ENCODE results near the gene TLR9. TPM values are rescaled to one million over a fixed set of nuclear protein-coding genes. Genes with fewer than 3 reads are reported as not detected.

TLR9 gene
- polyA plus RNA-seq, 3 donors from 2014 or later = not detected

- Mint-ChIP-seq H3K36me3 (peaks cover 0 to 3% (median 0%) of the 10 kb centered on the region in 3 donors), H3K27ac (peak overlapping the region in 4 of 6 donors; percentile 23 to 65 (median 48)), H3K9me3 (no peaks in the 10 kb centered on the region), H3K27me3 (ENCODE audit: low read depth in 3 of 3) (peaks cover 0 to 1% (median 0%) of the 10 kb centered on the region in 3 donors), H3K4me1 (peaks cover 0 to 2% of the 10 kb centered on the region in 2 donors), H3K4me3 (no peak overlapping the region)
- no peak for DNase-seq
Observed at GRCh38 chr3:52226229-52226817, 878 bp upstream of the TLR9 start.

DNA sequence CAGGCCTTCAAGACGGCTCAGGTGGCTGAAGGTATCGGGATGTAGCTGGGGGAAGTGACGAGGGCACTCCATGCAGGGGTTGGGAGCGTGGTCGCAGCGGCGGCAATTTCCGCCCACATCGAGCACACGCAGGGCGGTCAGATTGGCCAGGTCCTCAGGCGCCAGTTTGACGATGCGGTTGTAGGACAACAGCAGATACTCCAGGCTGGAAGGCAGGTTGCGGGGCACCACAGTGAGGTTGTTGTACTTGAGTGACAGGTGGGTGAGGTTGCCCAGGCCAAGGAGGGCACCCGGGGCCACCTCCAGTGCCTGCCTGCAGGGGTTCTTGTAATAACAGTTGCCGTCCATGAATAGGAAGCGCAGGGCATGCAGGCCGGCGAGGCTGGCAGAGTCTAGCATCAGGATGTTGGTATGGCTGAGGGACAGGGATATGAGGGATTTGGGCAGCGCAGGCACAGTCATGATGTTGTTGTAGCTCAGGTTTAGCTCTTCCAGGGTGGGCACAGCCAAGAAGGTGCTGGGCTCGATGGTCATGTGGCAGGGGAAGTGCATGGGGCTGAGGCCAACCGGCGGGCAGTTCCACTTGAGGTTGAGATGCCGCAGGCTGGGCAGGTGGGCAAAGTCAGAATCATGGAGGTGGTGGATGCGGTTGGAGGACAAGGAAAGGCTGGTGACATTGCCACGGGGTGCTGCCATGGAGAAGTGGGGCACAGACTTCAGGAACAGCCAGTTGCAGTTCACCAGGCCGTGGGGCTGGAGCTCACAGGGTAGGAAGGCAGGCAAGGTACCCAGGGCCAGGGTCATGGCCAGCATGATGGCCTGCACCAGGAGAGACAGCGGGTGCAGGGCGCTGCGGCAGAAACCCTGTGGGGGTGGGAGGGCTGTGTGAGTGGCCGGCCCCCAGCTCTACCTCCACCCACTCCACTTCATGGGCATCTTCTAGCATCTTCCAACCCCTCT, 1.7 kb downstream of the TLR9 start:
- Mint-ChIP-seq H3K9me3 (no peaks in the 10 kb centered on the region), H3K4me3 (no peak overlapping the region), H3K27ac (peak overlapping the region in 1 of 6 donors; percentile 11), H3K4me1 (peaks cover 15 to 20% of the 10 kb centered on the region in 2 donors), H3K36me3 (peaks cover 0 to 3% (median 0%) of the 10 kb centered on the region in 3 donors), H3K27me3 (ENCODE audit: low read depth in 3 of 3) (peaks cover 0 to 2% (median 1%) of the 10 kb centered on the region in 3 donors)
- no peak for DNase-seq

DNA sequence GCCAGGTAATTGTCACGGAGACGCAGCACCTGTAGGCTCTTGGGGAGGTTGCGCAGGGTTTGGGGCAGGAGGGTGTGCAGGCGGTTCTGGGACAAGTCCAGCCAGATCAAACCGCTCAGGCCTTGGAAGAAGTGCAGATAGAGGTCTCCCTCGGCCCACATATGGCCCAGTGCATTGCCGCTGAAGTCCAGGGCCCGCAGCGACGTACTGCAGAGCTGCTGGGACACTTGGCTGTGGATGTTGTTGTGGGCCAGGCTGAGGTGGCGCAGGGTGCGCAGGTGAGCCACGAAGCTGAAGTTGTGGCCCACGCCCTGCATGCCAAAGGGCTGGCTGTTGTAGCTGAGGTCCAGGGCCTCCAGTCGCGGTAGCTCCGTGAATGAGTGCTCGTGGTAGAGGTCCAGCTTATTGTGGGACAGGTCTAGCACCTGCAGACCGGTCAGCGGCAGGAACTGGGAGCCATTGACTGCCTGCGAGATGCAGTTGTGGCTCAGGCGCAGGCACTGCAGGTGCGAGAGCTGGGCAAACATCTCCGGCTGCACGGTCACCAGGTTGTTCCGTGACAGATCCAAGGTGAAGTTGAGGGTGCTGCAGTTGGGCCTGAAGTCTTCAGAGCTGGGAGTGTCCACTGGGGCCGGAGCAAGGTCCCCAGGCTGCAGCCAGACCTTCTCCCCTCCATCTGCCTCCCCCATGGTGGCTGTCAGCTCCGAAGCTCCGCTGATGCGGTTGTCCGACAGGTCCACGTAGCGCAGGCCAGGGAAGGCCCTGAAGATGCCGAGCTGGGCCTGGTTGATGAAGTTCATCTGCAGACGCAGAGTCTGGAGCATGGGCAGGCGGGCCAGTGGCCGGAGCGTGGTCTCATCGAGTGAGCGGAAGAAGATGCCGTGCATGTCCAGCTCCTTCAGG, 2.9 kb downstream of the TLR9 start:
- H3K27me3 Mint-ChIP-seq (ENCODE audit: low read depth in 3 of 3) = peaks cover 0 to 2% (median 1%) of the 10 kb centered on the region in 3 donors
- no peaks in the 10 kb centered on the region for H3K36me3 Mint-ChIP-seq
- H3K4me1 Mint-ChIP-seq = peaks cover 26 to 31% of the 10 kb centered on the region in 2 donors
- H3K4me3 Mint-ChIP-seq = no peak overlapping the region
- H3K27ac Mint-ChIP-seq = no peak overlapping the region
- no peaks in the 10 kb centered on the region for H3K9me3 Mint-ChIP-seq
- no peak for DNase-seq

- no peak for DNase-seq
- Mint-ChIP-seq H3K27ac (no peak overlapping the region), H3K27me3 (ENCODE audit: low read depth in 3 of 3) (peaks cover 0 to 5% (median 1%) of the 10 kb centered on the region in 3 donors), H3K9me3 (no peaks in the 10 kb centered on the region), H3K4me1 (peaks cover 35 to 39% of the 10 kb centered on the region in 2 donors), H3K36me3 (peaks cover 0 to 4% (median 3%) of the 10 kb centered on the region in 3 donors), H3K4me3 (no peak overlapping the region)
Observed at GRCh38 chr3:52221563-52222318, 3.7 kb downstream of the TLR9 start.

DNA sequence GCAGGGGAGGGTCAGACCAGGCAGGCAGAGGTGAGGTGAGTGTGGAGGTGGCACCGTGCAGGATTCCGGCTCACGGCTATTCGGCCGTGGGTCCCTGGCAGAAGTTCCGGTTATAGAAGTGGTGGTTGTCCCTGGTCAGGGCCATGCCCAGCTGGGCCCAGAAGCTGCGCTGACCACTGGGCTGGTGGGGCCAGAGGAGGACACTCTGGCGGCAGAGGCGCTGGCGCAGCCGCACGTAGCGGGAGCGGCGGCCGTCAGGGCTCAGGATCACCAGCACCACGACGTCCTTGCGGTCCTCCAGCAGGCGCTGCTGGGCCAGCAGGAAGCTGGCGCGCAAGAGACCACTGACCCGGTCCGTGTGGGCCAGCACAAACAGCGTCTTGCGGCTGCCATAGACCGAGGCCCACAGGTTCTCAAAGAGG, 4.3 kb downstream of the TLR9 start:
- no peak overlapping the region for H3K27ac Mint-ChIP-seq
- peaks cover 0 to 7% (median 4%) of the 10 kb centered on the region in 3 donors for H3K36me3 Mint-ChIP-seq
- no peaks in the 10 kb centered on the region for H3K9me3 Mint-ChIP-seq
- DNase-seq = no peak
- peaks cover 39 to 43% of the 10 kb centered on the region in 2 donors for H3K4me1 Mint-ChIP-seq
- peaks cover 0 to 5% (median 1%) of the 10 kb centered on the region in 3 donors for H3K27me3 Mint-ChIP-seq (ENCODE audit: low read depth in 3 of 3)
- no peak overlapping the region for H3K4me3 Mint-ChIP-seq

GRCh38 chr3:52220380-52221026, 4.9 kb downstream of the TLR9 start:
- Mint-ChIP-seq H3K36me3 (peaks cover 2 to 9% (median 6%) of the 10 kb centered on the region in 3 donors), H3K27me3 (ENCODE audit: low read depth in 3 of 3) (peaks cover 0 to 5% (median 1%) of the 10 kb centered on the region in 3 donors), H3K4me1 (peaks cover 39 to 43% of the 10 kb centered on the region in 2 donors), H3K9me3 (no peaks in the 10 kb centered on the region), H3K27ac (peak overlapping the region in 3 of 6 donors; percentile 24 to 56 (median 40)), H3K4me3 (peak overlapping the region in 3 of 5 donors; percentile 27 to 38 (median 33))
- peak; percentile 71 to 78 (median 76) for DNase-seq

DNA sequence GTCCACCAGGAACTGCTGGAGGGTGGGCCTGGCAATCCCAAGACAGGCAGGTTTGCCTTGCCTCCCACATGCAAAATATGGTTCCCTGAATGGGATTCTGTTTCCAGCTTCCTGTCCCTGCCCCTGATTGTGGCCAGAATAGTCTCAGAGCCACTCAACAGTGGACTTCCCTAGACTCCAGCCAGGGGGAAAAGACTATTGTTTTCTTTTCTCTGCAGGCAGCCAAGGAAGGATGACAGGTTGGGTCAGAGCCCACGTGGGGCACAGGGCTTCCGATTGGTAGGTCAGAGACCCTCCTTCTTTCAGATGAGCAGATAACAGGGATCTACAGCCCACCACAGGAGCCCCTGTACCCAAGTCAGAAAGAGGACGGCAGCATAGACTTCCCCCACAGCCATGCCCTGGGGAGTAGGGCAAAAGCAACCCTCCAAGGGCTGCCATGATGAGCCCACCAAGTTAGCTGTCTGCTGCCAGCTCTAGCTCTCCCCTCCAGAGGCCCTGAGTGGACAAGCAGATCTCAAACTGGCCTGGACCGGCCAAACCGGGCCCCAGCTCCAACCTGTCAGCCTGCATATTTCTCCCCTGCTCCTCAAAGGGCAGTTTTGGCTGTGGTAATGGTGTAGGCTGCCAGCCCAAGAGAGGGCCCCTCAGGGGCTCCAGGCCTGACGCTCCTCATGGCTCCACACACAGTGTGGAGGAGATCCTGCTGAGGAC, 6.4 kb downstream of the TLR9 start:
- Mint-ChIP-seq H3K27ac (peak overlapping the region; percentile 20 to 79 (median 73)), H3K36me3 (peaks cover 11 to 18% (median 14%) of the 10 kb centered on the region in 3 donors), H3K4me3 (peak overlapping the region; percentile 74 to 82 (median 80)), H3K4me1 (peaks cover 39 to 43% of the 10 kb centered on the region in 2 donors), H3K9me3 (no peaks in the 10 kb centered on the region), H3K27me3 (ENCODE audit: low read depth in 3 of 3) (peaks cover 0 to 5% (median 1%) of the 10 kb centered on the region in 3 donors)
- DNase-seq = no peak

DNA sequence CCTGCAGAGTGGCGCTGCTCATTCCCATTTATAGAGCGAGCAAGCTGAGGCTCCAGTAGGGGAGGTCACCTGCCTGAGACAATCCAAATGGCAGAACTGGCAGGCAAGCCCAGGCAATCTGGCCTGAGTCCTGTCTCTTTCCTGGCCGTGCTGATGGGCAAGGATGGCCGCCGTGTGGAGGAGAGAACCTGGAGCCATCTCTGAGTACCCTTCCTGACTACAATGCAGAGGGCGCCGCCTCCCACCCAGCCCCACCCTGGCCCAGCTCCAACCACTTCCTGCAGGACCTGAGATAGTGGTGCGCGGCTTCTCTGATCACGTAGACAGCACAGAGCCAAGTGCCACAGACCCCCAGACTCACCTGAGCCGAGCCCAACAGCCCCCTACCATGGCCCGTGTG, 7.0 kb downstream of the TLR9 start:
- Mint-ChIP-seq H3K4me1 (peaks cover 39 to 43% of the 10 kb centered on the region in 2 donors), H3K9me3 (no peaks in the 10 kb centered on the region), H3K4me3 (peak overlapping the region; percentile 74 to 82 (median 80)), H3K27me3 (ENCODE audit: low read depth in 3 of 3) (peaks cover 0 to 5% (median 0%) of the 10 kb centered on the region in 3 donors), H3K27ac (peak overlapping the region; percentile 39 to 90 (median 75)), H3K36me3 (peaks cover 15 to 21% (median 20%) of the 10 kb centered on the region in 3 donors)
- DNase-seq = peak; percentile 24 to 38 (median 24)

GRCh38 chr3:52218026-52218425, 7.4 kb downstream of the TLR9 start:
- peaks cover 39 to 43% of the 10 kb centered on the region in 2 donors for H3K4me1 Mint-ChIP-seq
- peak overlapping the region; percentile 39 to 90 (median 75) for H3K27ac Mint-ChIP-seq
- peaks cover 0 to 5% (median 0%) of the 10 kb centered on the region in 3 donors for H3K27me3 Mint-ChIP-seq (ENCODE audit: low read depth in 3 of 3)
- H3K4me3 Mint-ChIP-seq = peak overlapping the region; percentile 74 to 82 (median 80)
- H3K9me3 Mint-ChIP-seq = no peaks in the 10 kb centered on the region
- DNase-seq = no peak
- H3K36me3 Mint-ChIP-seq = peaks cover 18 to 24% (median 22%) of the 10 kb centered on the region in 3 donors

DNA sequence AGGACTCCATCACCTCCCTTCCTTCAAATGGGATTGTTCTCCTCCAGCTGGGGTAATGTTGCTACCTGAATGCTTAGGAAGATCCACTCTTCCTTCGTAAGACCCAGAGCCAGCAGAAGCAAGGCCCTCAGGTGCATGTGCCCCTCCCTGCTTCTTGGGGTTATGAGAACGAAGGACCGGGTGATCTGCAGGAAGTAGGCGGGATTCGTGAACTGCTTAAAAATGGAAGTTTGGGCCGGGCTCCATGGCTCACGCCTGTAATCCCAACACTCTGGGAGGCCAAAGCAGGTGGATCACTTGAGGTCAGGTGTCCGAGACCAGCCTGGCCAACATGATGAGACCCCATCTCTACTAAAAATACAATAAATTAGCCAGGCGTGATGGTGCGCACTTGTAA, 8.0 kb downstream of the TLR9 start:
- Mint-ChIP-seq H3K27ac (peak overlapping the region; percentile 69 to 90 (median 76)), H3K4me3 (peak overlapping the region; percentile 74 to 82 (median 80)), H3K9me3 (no peaks in the 10 kb centered on the region), H3K27me3 (ENCODE audit: low read depth in 3 of 3) (peaks cover 0 to 5% (median 0%) of the 10 kb centered on the region in 3 donors), H3K36me3 (peaks cover 21 to 27% (median 27%) of the 10 kb centered on the region in 3 donors), H3K4me1 (peaks cover 39 to 43% of the 10 kb centered on the region in 2 donors)
- DNase-seq = no peak

DNA sequence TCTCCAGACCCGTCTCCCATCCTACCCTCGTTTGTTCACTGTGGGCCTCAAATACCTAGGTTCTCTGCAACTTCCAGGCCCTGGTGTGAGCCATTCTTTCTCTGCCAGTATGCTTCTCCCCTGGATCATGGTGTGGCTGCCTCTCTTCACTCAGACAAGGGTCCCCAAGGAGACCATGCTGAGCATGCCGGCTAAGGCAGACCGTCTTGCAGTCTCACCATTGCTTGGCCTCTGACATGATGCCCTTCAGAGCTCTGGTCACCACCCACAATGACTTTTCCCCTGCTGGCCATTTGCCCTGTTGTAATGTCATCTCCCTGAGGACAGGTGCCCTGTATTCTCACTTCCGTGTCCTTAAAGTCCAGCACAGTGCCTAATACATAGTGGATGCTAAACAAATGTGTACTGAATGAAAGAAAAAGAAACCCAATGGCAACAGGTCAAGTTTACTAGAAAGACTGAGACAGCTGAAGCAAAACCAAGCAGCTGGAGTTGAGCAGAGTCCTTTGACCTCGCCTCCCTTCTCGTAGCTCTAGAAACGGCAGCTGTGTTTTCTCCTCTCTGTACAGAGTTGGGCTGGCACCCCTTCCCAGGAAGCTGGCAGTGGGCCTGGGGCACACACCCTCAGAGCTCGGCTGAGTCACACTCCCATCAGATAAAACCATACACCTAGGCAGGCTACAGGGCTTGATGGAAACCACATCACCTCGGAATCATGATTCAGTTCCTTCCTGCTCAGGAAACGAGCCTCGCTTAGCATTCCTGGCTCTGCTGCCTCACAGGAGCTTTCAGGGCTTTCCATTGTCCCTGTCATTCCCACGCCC, 8.6 kb downstream of the TLR9 start:
- Mint-ChIP-seq H3K27ac (peak overlapping the region; percentile 69 to 90 (median 76)), H3K9me3 (no peaks in the 10 kb centered on the region), H3K36me3 (peaks cover 26 to 33% (median 33%) of the 10 kb centered on the region in 3 donors), H3K4me1 (peaks cover 39 to 41% of the 10 kb centered on the region in 2 donors), H3K4me3 (peak overlapping the region; percentile 74 to 82 (median 80)), H3K27me3 (ENCODE audit: low read depth in 3 of 3) (peaks cover 0 to 5% (median 0%) of the 10 kb centered on the region in 3 donors)
- DNase-seq = no peak

All from immature natural killer cell (primary cell).